WERI-Rb-1 (cell line): ENCODE results near the gene ORMDL2.
"Not testable (repeated sequence)": the region's sequence is repeated elsewhere in the genome, so short reads cannot be mapped to it uniquely, and the experiment has no call there.

Experiments used
- DNase-seq: peaks from one replicate; pipeline ENCODE4 v3.0.0-alpha.2; 2020
- H3K27ac ChIP-seq: fragments of 250-450 bp; sonication (Bioruptor Pico); 2 replicates; pipeline ENCODE4 v1.5.1; 2020; ENCODE audit warnings: mild to moderate bottlenecking, moderate library complexity
- H3K27me3 ChIP-seq: fragments of 250-450 bp; sonication (Bioruptor Pico); 2 replicates; pipeline ENCODE4 v1.5.1; 2021; ENCODE audit warnings: mild to moderate bottlenecking, low read depth, moderate library complexity; ENCODE audit not compliant: insufficient read depth, severe bottlenecking
- H3K36me3 ChIP-seq: fragments of 250-450 bp; sonication (Bioruptor Pico); 2 replicates; pipeline ENCODE4 v1.5.1; 2020; ENCODE audit warnings: mild to moderate bottlenecking, moderate library complexity
- H3K4me3 ChIP-seq: 2 replicates; pipeline ENCODE4 v1.5.1; 2011; ENCODE audit warnings: low read depth, mild to moderate bottlenecking, control low read depth, low read length
- H3K9me3 ChIP-seq: fragments of 250-450 bp; sonication (Bioruptor Pico); 2 replicates; pipeline ENCODE4 v1.5.1; 2021; ENCODE audit warnings: mild to moderate bottlenecking, moderate library complexity; ENCODE audit not compliant: severe bottlenecking
- TF ChIP-seq, protein P1 (sequence below): IDR thresholded peaks from 2 replicates; pipeline ENCODE4 v1.5.1; 2011; ENCODE audit warnings: low read depth, mild to moderate bottlenecking, control low read depth, inconsistent platforms, low read length

The ORMDL2 gene

DNA sequence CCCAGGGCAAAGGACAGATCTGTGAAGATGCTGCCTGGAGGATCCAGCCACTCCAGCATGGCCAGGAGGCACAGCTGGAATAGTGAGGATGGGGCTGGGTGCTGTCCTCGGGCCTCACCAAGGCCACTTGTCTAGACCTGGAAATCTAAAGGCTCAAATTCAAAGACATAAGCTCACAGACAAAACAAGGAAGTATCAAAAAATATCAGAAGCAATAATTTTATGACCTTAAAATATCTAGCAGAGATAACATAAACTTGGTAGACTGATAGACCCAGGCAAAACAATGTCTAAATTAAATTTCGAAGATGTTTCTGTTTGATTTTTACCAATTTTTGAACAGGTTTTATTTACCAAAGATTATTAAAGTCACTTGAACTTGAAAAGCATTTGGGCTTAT lies 47.5 kb downstream of the ORMDL2 start:
- Histone ChIP-seq H3K4me3 (no peak overlapping the region), H3K27ac (no peak overlapping the region), H3K36me3 (no peaks in the 10 kb centered on the region), H3K27me3 (no peaks in the 10 kb centered on the region), H3K9me3 (no peaks in the 10 kb centered on the region)
- no peak for DNase-seq
- TF ChIP-seq, protein P1, sequence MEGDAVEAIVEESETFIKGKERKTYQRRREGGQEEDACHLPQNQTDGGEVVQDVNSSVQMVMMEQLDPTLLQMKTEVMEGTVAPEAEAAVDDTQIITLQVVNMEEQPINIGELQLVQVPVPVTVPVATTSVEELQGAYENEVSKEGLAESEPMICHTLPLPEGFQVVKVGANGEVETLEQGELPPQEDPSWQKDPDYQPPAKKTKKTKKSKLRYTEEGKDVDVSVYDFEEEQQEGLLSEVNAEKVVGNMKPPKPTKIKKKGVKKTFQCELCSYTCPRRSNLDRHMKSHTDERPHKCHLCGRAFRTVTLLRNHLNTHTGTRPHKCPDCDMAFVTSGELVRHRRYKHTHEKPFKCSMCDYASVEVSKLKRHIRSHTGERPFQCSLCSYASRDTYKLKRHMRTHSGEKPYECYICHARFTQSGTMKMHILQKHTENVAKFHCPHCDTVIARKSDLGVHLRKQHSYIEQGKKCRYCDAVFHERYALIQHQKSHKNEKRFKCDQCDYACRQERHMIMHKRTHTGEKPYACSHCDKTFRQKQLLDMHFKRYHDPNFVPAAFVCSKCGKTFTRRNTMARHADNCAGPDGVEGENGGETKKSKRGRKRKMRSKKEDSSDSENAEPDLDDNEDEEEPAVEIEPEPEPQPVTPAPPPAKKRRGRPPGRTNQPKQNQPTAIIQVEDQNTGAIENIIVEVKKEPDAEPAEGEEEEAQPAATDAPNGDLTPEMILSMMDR, result no peak

DNA sequence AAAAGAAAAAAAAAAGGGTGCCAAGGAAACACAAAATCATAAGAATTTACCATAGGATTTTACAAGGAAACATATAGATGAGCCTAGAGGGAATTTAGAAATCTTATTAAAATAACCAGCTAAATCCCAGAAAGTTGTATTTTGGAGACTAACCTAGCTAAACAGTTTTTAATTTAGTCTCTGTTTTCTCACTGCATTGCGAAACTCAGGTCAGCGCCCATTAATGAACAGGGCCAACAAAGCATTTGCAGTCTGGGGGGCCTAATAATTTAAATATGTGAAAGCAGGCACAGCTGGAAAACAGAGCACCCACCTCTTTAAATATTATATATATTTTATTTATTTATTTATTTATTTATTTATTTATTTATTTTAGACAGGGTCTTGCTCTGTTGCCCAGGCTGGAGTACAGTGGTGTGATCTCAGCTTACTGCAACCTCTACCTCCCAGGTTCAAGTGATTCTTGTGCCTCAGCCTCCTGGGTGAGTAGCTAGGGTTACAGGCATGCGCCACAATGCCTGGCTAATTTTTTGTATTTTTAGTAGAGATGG lies 48.7 kb downstream of the ORMDL2 start:
- not testable (repeated sequence) for H3K9me3 ChIP-seq, H3K4me3 ChIP-seq, H3K36me3 ChIP-seq, H3K27me3 ChIP-seq, DNase-seq, H3K27ac ChIP-seq
